HG03565 (cell line): ENCODE results near the gene LRRN2.

ENCODE experiments used
- ATAC-seq: cut with Tn5 transposase; IDR thresholded peaks from one replicate; pipeline ENCODE4 v1.9.1; 2021; ENCODE audit warnings: mild to moderate bottlenecking, moderate library complexity; ENCODE audit not compliant: unreplicated experiment

The LRRN2 gene

DNA sequence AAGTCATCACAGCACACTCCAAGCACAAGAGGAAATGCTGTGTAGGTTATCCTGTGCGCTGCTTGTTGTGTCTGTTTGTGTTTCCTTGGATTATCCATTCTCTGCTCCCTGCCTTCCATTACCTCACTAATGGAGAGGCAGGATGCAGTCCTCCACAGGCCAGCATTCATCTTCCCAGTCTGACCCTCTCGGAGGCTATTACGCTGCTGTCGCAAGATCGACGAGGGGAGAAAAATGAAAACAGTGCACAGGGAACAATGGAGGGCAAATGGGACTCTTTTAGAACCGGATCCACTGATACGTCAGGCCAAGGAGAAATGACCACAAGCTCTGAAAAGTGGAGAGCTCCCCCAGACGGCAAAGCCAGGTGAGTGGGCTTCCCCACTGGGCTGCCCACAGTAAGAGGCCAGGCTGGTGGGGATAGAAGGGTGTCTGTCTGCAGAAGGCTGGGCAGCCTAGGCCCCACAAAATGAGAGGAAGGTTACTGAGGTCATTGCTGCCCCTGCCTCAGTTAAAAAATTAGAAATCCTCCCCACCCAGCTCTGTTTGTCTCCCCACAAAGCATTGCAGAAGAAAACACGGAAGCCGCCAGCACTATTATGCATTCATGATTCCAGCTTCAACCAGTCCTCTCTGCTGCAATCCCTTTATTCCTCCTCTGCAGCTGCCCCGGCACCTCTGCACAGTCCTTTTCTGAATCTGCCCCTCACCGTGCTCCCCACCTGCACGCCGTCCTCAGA, 21.7 kb downstream of the LRRN2 start:
- ATAC-seq: no peak

DNA sequence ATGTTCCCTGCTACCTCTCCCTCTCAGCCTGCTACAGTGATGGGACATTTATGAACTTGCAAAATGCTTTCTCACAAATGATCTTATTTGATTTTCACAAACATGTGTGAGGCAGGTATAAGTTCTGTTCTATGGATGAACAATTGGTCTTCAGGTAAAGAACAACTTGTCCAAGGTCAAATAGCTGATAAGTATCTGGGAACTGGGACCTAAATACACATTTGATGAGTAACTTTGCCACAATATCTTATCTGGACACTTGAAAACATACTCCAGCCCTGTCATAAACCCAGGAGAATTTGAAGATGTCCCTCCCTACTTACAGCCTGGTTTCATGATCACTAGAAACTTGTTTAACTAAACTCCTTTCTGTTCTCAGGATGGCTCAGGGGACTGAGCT, 23.0 kb downstream of the LRRN2 start:
- no peak for ATAC-seq

DNA sequence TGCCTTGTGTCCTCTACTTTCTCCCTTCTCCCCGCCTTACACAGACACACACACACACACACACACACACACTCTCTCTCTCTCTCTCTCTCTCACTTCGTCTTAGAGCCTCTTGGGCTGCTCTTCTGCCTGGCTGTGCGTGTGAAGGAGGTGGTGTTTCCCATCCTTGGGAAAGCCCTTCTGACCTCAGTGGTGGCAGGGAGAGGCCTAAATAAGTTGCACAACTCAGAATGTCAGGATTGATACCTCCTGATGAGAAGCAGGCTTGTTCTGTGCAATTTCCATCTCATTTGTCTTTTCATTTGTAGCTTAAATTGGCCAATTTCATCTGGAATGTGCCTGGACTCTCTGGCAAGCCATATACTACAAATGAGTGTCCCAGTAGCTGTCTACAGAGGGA, 25.0 kb downstream of the LRRN2 start:
- no peak for ATAC-seq

DNA sequence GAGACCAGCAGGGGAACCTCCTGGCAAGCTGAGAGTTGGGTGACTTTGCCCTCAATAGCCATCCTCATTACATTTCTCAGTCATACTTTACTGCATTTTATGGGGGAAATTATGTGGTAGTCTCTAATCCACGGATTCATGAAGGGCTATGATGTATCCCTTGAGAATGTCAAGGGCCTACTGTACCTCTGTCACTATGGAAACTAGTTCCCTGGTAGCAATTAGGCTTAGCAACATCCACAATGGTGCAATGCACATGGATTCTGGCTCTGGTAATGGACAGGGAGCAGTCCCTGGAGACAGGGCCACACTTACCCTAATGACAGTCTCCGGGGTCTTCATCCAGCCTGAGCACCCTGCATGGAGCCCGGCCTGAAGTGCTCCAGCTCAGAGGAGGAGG, 26.5 kb downstream of the LRRN2 start:
- no peak for ATAC-seq

DNA sequence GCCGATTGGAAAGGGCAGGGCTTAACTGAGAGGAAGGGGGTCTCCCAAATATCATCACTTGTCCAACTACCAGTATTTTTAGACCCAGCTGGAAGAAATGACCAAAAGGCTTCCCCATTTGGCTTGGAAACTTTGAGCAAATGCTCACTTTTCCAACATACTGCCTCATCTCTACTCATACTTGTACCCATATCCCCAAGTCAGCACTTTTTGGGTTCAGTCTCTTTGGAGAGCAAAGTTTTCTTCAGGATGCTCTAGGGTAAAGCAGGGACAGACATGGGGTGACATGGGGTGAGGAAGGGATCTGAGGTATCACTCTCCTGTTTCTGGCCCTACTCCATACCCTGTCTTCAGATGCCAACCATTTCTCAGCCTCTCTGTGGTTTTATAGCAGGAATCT, 27.2 kb downstream of the LRRN2 start:
- no peak for ATAC-seq

DNA sequence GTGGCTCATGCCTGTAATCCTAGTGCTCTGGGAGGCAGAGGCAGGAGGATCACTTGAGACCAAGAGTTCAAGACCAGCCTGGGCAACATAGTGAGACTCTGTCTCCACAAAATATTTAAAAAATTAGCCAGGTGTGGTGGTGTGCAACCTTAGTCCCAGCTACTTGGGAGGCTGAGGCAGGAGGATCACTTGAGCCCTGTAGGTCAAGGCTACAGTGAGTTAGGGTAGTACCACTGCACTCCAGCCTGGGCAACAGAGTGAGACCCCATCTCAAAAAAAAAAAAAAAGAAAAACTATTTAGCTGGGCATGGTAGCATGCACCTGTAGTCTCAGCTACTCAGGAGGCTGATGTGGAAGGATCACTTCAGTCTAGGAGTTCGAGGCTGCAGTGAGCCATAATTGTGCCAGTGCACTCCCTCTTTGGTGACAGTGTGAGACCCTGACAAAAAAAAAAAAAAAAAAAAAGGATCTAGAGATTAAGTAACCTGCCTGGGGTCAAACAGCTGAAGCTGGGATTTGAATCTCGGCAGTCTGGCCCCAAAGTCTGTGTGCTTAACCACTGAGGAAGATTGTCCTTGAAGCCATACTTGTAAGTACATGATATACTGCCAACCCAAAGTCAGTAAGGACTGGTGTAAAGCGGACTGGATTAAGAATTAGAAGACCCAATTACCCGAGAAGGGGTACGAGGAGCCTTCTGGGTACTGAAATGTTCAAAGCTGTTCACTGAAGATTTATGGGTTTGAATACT, 31.8 kb downstream of the LRRN2 start:
- ATAC-seq: no peak

DNA sequence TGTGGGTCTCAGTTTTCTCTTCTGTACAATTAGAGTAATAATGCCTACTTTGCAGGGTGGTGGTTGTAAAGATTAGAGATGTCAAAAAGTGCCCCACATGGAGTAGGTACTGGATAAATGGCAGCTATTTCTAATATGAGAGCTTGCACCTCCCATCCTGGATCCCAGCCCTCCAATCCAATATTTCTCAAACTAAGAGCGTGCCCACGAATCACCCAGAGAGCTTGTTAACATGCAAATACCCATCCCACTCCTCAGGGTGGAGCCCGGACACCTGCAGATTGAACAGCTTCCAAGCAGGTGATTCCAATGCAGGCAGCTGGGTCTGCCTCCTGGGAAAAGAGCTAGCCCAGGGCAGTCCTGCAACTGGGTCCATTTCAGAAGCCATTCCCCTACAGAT, 33.0 kb downstream of the LRRN2 start:
- no peak for ATAC-seq

DNA sequence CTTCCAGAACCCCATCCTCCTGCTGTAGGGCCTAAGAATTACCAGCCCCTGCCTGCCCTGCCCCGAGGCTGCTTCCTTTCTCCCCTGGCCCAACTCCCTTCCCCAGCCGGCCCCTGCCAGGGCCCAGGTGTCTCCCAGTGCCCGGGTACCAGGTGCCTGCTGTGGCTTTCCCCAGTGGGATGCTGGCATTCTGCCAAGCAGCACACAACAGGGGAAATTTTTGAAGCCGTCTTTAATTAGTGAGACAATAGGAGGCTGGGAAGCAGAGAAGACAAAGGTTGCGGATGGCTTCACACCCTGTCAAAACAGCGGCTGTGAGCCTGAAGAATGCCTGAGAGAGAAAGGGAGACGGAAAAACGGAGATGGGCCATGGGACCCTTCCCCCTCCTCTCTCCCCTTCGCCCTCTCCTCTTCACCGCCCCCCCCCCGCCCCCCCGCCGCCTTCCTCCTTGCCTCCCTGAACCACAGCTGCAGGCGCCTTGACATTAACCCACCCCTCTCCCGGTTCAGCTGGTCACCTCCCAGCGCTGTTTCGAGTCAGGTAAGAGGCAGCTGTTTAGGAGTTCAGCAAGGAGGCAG, 33.6 kb downstream of the LRRN2 start:
- no peak for ATAC-seq

DNA sequence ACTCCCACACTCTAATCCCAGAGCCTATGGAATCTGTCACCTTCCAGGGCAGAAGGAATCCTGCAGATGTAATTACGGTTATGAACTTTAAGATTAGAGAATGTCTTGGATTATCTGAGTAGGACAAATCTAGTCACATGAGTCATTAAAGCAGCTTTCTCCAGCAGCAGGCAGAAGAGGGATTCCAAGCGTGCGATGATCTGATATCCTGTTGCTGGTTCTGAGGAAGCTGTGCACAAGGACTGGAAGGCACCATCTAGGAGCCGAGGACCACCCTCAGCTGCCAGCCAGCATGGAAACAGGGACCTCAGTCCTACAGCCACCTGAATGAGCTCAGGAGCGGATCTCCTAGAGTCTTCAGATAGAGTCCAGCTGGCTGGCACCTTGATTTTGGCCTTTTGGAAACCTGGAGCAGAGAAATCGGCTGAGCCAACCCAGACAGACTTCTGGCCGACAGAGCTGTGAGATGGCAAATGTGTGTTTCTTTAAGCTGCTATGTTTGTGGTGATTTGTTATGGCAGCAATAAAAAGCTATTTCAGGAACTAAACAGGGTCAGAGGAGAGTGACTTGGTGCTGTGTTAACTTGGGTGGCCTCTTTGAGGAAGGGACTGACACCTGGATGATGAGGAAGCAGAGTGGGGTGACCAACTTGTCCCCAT, 34.5 kb downstream of the LRRN2 start:
- ATAC-seq: no peak

DNA sequence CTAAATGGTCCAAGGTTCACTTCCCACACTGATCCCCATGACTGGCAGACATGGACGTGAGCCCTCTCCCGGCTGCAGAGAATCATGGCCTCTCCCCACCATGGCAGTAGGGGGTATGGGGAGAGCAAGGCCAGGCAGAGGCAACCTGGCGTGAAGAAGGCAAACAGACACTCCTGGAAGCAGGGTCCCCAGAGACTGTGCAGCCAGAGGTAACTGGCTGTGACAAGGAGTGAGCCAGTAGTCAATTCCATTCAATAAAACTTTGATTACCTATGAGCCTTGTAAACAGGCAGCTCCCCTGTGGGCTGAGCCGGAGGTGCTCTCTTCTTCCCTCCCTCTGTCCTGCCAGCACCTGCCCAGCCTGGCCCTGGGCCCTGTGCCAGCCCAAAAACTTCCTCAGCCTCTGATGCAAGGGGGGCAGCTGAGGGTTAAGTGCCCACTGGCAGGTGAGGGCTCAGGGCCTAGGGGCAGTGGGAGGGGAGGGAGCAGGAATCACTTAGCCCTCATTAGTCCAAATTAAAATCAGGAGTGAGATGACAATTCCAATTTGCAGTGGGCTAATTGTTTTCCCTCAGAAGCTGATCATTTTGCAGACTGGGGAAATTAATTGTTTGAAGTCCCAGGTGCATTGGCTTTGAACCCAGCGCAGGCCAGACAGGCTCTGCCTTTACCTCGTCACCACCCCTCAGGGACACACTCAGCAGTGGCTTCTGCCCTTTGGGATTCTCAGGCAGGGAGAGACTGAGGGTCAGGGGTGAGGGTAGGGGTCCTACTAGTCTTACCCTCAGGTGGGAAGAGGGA, 35.6 kb downstream of the LRRN2 start:
- ATAC-seq: no peak

DNA sequence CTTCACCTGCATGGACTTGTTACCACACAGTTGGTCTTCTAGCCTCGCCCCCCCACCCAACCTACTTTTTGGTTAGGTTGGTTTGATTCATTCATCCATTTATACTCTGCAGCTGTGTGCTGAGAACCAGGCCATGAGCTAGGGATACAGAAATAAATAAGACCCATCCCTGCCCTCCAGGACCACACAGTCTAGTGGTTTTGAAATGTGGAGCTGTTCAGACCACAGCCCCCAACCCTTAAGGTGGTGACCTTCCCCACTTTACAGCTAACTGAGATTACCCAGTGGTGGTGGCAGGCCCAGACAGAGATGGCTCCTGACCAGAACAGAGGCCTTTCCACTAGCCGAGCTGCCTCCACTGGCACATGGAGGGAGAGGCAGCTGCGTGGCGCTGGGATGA, 37.0 kb downstream of the LRRN2 start:
- ATAC-seq: no peak

DNA sequence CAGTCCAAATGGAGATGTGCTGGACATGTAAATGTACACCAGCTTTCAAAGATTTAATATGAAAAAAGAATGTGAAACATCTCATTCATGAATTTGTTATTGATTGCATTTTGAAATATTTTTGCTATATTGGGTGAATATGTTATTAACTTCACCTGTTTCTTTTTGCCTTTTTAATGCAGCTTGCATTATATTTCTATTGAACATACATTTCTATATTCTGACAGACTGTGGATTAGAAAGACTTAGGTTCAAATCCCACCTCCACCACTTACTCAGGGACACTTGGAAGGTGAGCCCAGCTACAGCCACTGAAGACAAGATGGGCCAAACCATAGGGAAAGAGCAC, 37.8 kb downstream of the LRRN2 start:
- ATAC-seq: no peak

DNA sequence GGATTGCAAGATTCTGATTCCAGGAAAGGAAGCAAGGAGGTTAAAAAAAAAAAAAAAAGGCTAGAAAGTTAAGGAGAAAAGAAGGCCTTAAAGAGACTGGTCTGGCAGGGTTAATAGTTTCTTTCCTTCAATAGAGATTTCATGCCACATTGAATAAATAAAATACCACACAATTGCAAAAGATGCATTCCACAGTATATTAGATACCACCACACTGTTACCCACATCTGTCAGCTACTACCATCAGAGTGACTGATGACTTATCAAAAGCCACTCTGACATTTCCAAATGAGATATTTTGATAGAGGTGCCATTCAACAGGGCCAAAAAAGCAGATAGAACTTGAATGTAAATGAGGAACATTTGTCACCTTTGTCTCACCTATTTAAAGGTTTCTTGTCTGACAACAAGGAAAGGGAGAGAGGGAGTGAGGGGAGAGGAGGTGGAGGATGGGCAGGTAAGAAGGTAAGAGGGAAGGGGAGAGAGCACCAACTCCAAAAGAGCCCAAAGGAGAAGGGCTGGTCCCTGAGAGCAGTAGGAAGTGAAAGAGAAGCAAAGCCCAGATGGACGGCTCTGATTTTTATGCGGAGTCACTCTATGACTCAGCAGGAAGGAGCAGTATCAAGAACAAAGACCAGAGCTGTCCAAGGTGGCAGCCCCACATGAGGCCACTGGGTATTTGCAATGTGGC, 38.3 kb downstream of the LRRN2 start:
- ATAC-seq: no peak

DNA sequence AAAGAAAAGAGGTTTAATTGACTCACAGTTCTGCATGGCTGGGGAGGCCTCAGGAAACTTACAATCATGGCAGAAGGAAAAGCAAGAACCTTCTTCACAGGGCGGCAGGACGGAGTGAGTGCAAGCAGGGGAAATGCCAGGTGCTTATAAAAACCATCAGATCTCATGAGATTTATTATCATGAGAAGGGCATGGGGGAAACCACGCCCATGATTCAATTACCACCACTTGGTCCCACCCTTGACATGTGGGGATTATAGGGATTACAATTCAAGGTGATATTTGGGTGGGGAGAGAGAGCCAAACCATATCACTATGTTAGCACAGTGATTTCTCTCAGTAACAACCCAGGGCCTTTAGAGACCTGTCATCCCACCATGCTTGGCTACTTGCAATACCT, 39.9 kb downstream of the LRRN2 start:
- ATAC-seq: no peak

DNA sequence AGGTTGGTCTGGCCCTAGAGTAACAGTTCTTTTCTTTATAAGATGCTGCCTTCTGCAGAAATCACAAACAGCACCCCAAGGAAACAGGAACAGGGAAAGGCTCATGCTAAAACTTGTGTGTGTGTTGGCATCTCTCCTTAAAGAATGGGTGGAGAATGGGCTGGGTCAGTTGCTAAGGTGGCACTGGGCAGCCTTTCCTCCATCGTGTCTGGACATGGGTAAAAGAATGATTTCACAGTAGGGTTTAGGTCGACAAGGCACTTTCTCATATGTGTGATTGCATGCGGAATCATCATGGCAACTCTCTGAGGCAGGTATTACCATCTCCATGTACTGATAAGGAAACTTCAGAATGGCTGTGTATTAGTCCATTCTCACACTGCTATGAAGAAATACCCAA, 40.3 kb downstream of the LRRN2 start:
- no peak for ATAC-seq

DNA sequence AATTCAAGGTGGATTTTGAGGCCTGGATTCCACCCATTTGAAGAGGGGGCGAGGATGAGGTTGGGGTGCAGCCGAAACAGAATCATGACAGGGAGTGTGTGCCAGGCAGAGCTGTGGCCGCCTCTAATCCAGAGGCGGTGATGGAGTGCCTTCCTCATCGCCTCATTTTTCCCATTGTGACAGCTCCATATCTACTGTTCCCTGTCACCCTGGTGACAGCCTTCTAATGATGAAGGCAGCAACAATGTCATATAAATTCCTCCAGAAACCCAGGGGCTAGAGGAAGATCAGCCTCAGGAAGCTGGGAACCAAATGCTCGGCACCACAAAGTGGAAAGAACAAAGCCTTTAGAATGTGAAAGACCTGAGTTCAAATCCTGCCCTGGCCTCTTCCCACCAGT, 42.0 kb downstream of the LRRN2 start:
- no peak for ATAC-seq

DNA sequence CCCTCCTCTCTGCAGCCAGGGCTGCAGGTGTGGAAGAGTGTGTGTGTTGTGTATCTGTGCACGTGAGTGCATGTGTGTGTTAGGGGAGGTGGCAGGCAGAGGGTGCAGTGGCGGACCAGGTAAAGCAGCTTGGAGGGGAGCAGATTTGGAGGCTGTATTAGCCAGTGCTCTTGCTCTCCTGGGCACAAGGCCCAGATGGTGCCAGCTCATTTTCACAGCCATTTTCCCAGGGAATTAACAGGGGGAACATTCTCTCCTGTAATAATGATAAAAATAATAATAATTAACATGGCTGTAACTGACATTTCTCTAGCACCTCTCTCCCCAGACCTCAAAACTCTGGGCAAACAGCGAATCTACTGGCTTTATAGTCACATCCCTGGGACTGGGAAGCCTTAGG, 43.6 kb downstream of the LRRN2 start:
- ATAC-seq: no peak

DNA sequence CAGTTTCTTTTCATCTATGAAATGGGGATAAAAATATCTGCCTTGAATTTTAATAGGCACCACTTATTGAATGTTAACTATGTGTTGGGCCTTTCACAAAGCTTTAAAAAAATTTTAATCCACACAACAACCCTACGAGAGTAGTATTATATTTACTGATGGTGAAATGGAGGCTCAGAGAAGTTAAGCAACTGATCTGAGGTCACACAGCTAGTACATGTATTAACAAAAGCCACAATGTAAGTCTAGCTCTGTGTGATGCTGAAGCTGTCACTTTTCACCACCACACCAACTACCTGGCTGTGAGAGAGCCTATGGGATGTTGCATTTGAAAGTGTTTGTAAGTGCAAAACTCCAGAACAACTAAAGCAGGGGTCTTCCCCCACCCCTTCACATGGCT, 44.1 kb downstream of the LRRN2 start:
- no peak for ATAC-seq

DNA sequence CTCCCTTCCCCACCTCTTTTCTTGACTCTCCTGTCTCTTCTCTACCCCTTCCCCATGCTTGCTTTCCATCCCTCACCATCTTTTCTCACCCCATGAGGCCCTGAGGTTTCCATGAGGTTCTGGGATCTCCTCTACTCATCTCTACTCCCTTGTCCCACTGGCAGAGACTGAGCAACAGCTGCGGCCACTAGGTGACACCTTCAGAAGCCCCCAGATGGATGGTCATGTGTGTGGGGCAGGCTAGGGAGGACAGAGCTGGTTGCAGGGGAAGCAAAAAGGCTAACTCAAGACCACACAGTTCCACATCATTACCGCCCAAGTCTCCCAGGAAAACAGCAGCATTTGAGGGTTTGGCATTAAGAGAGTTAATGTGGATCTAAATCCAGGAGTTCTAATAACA, 45.0 kb downstream of the LRRN2 start:
- ATAC-seq: no peak

DNA sequence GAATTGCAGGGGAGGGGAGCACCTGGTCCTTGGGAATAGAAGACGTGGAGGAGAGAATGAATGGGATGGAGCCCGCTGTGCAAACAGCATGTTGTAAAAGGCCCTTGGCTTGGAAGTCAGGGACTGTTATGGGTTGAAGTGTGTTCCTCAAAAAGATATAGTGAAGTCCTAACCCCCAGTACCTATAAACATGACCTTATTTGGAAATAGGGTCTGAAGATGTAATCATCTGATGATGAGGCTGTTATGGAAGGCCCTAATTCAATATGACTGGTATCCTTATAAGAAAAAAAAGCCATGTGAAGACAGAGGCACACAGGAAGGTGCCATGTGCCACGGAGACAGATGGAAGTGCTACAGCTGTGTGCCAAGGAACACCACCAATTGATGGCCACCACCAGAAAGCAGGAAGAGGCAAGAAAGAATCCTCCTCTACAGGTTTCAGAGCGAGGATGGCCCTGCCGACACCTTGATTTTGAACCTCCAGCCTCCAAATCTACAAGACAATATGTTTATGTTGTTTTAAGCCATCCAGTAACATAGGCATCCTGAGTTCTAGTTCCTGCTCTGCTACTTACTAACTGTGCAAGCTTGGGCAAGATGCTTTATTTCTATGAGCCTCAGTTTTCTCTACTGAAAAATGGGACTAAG, 51.2 kb downstream of the LRRN2 start:
- no peak for ATAC-seq
